Panc1 (cell line): ENCODE results near the gene SLC16A11. TPM values are rescaled to one million over a fixed set of nuclear protein-coding genes. Genes with fewer than 3 reads are reported as not detected.

Experiments
- ATAC-seq: fragments of 200-7000 bp; cut with Tn5 transposase; 2 replicates; pipeline ENCODE4 v1.9.1; 2020; ENCODE audit warnings: mild to moderate bottlenecking, moderate library complexity
- BruUV-seq: library from RNA; stranded (reverse); fragments of 400-500 nt; replicated peaks from 2 replicates; lab custom pipeline; 2021; lab: Mats Ljungman, UMichigan
- CTCF ChIA-PET: fragments of 300-600 bp; sonication (Branson Sonifier 250); formaldehyde crosslinking; loops from one replicate; lab custom pipeline; 2022; ENCODE audit warnings: antibody characterized with exemption; lab: Charles Lee
- POLR2A ChIA-PET: fragments of 300-600 bp; sonication (Branson Sonifier 250); formaldehyde crosslinking; loops from one replicate; lab custom pipeline; 2022; ENCODE audit warnings: antibody characterized with exemption; lab: Charles Lee
- DNase-seq: peaks from one replicate; pipeline ENCODE4 v3.0.0-alpha.2; 2010; ENCODE audit warnings: low read depth, low spot score
- H3K27ac ChIP-seq: 2 replicates; pipeline ENCODE4 v1.5.1; 2011; ENCODE audit warnings: mild to moderate bottlenecking, low read length, inconsistent platforms
- H3K27me3 ChIP-seq: fragments of 200-500 bp; sonication (Bioruptor generic); 2 replicates; pipeline ENCODE4 v1.6.0; 2014; ENCODE audit warnings: low read length, inconsistent platforms; ENCODE audit not compliant: control insufficient read depth, insufficient read depth
- H3K36me3 ChIP-seq: fragments of 200-500 bp; sonication (Bioruptor generic); 2 replicates; pipeline ENCODE4 v1.5.1; 2014; ENCODE audit warnings: inconsistent platforms, mild to moderate bottlenecking, low read length, moderate library complexity; ENCODE audit not compliant: control insufficient read depth, insufficient read depth
- H3K4me1 ChIP-seq: 2 replicates; pipeline ENCODE4 v1.5.1; 2011; ENCODE audit warnings: inconsistent platforms, mild to moderate bottlenecking, low read length, moderate library complexity; ENCODE audit not compliant: control insufficient read depth, insufficient read depth
- H3K4me3 ChIP-seq, 2 experiments: 2 replicates each; pipeline ENCODE4 v1.5.1; 2011 to 2012; ENCODE audit warnings: low read depth in 2 of 2, low read length in 2 of 2, mild to moderate bottlenecking in 2 of 2, inconsistent platforms in 1 of 2, moderate library complexity in 1 of 2
- H3K9me3 ChIP-seq: fragments of 200-500 bp; sonication (Bioruptor generic); 2 replicates; pipeline ENCODE4 v1.5.1; 2014; ENCODE audit warnings: low read depth, mild to moderate bottlenecking, inconsistent platforms, low read length, moderate library complexity; ENCODE audit not compliant: control insufficient read depth, insufficient read depth
- CTCF ChIP-seq: fragments of 450-650 bp; IDR thresholded peaks from 2 replicates; pipeline ENCODE4 v1.5.1; 2017; ENCODE audit warnings: mild to moderate bottlenecking
- POLR2AphosphoS5 ChIP-seq: IDR thresholded peaks from 2 replicates; pipeline ENCODE4 v1.6.1; 2012; ENCODE audit warnings: mild to moderate bottlenecking, low read depth, low read length, moderate library complexity
- REST ChIP-seq, 2 experiments: IDR thresholded peaks; 2 replicates each; pipeline ENCODE4 v1.6.1; 2011 to 2012; ENCODE audit warnings: low read depth in 2 of 2, control low read depth in 1 of 2, low read length in 1 of 2, mild to moderate bottlenecking in 1 of 2, moderate library complexity in 1 of 2; ENCODE audit not compliant: insufficient read depth in 1 of 2
- SIN3A ChIP-seq: IDR thresholded peaks from 2 replicates; pipeline ENCODE4 v1.6.1; 2012; ENCODE audit warnings: low read depth, mild to moderate bottlenecking, low read length, moderate library complexity, borderline replicate concordance; ENCODE audit not compliant: insufficient read depth
- TCF7L2 ChIP-seq: IDR thresholded peaks from 2 replicates; pipeline ENCODE4 v1.6.1; 2011; ENCODE audit warnings: mild to moderate bottlenecking, low read depth, low read length, inconsistent platforms
- in situ Hi-C: cut with HindIII; loops from 2 replicates; pipeline ENCODE4 v1.10.0; 2016; ENCODE audit warnings: low sequenced_read_pairs, low pct_unique_long_range_greater_than_20kb
- intact Hi-C: fragments of 100-400 bp; cut with micrococcal nuclease; formaldehyde crosslinking; loops from one replicate; pipeline ENCODE4 v1.10.0; 2022; ENCODE audit not compliant: unreplicated experiment
- total RNA-seq: library from RNA; stranded (reverse); gene quantifications from one replicate; pipeline ENCODE4 v1.2.1, GENCODE V29; 2021; ENCODE audit not compliant: unreplicated experiment

Gene SLC16A11
- total RNA-seq, 1 experiment from 2014 or later: not detected

GRCh38 chr17:7080456-7081041 is 36.7 kb upstream of the SLC16A11 start:
- in situ Hi-C loops: no loop called here
- no peak overlapping the region for H3K4me3 ChIP-seq
- ChIA-PET CTCF (no interaction called here), POLR2A (interaction anchor here (0.6 kb wide), 2 partner anchors 9 to 14 kb away, joined by 4 to 5 read pairs; no protein-coding TSS in a partner anchor)
- no TSS peak for BruUV-seq
- intact Hi-C loops: no loop called here
- H3K27me3 ChIP-seq: no peaks in the 10 kb centered on the region
- no peaks in the 10 kb centered on the region for H3K36me3 ChIP-seq
- TF ChIP-seq CTCF: no peak
- TF ChIP-seq POLR2AphosphoS5: no peak
- no peaks in the 10 kb centered on the region for H3K4me1 ChIP-seq
- no peaks in the 10 kb centered on the region for H3K9me3 ChIP-seq
- DNase-seq (no peak), ATAC-seq (no peak)
- H3K27ac ChIP-seq: no peak overlapping the region

GRCh38 chr17:7079581-7080455 is 35.9 kb upstream of the SLC16A11 start, which contains the start of gene CLEC10A:
Gene CLEC10A (minus strand): TSS chr17:7080251. CDS start chr17:7078812, 1,439 bp downstream.
- Histone ChIP-seq H3K36me3 (no peaks in the 10 kb centered on the region), H3K4me3 (no peak within 1 kb of the TSS), H3K9me3 (no peaks in the 10 kb centered on the region), H3K27ac (no peak within 1 kb of the TSS), H3K27me3 (no peaks in the 10 kb centered on the region), H3K4me1 (no peaks in the 10 kb centered on the region)
- no TSS peak for BruUV-seq
- TF ChIP-seq SIN3A (no peak), CTCF (no peak), POLR2AphosphoS5 (no peak), TCF7L2 (no peak), REST (IDR thresholded peaks at IDR 0.05; ENCODE audit: insufficient read depth in 1 of 2, low read depth in 2 of 2, low read length in 1 of 2) (no peak)
- POLR2A ChIA-PET: no interaction called here
- DNase-seq (no peak), ATAC-seq (no peak; the same call in 1 of the 2 replicates)
- in situ Hi-C loops (no loop called here), intact Hi-C loops (no loop called here)
- CTCF ChIA-PET: no interaction called here
